COLO829 (cell line): ENCODE results near the gene C17orf50.

Experiments used
- DNase-seq: peaks from one replicate; pipeline ENCODE4 v3.0.0; 2012; ENCODE audit warnings: low spot score

Gene C17orf50

GRCh38 chr17:35760587-35760986 lies at the start of gene C17orf50:
TSS of gene C17orf50 (plus strand) at chr17:35760887. CDS start at chr17:35760942, 55 bp downstream.
- no peak for DNase-seq

DNA sequence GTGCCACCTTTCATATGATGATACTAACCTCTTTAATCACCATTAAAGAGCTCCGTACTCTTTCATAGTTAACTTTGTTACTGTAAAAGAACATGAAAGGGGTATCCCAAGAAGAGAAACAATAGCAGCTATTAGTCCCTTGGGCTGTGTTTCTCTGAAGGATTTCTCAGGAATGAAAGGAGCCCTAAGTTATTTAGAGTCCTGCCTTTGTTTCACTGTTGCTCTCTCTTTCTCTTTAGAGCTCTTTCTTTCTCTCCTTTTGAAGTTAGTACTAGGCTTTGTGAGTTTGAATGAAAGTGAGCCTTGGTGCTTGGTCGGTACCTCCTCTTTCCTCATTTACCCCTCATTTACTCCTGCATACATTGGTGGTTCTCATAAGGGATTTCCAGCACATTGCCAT lies 49.7 kb upstream of the C17orf50 start:
- no peak for DNase-seq

DNA sequence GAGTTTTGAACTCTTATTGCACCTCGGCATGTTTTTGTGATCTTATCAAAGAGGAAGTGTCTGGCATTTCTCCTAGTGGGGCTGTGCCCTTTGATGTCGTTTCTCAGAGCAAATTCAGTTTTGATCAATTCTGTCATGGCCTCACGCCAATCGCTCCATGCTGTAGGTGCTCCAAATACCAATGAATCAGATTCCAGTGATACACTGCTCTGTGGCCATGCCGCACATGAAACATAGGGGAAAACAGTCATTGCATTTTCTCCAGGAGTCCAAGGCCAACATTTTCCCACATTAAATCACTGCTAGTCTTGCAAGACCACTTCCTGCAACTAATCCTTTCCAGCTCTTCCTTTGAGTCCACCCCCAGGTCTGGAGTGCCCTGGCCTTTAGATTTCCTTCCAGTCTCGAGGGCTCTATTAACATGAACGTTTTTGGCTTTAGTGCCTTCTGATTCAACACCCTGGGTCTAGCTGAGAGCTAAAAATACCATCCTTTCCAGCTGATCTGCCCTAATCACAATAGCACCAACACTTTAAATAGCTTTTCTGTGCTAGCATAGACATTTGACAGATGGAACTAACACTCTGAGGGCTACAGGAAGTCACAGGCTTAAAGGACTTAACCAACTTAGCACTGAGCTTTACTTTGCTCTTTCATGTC lies 47.5 kb upstream of the C17orf50 start:
- peak; percentile 28 for DNase-seq

GRCh38 chr17:35714988-35715387 lies 45.7 kb upstream of the C17orf50 start:
- DNase-seq: no peak

DNA sequence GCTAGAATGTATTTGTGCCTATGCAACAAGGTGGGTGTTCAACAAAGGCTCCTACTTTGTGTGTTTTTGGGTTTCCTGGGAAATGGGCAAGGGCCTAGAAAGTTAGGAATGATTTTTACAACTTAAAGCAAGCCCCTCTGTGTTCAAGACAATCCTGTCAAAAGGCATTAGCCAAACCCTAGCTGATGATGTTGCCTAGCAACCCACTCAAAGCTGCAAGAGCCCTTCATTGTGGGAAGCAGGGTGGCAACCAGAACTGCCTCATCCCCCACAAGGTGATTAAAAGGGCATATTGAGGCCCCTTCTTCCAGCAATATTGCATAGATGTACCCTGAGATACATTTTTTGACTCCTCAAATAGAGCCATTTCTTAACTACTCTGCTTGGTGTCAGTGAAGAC lies 45.3 kb upstream of the C17orf50 start:
- no peak for DNase-seq

DNA sequence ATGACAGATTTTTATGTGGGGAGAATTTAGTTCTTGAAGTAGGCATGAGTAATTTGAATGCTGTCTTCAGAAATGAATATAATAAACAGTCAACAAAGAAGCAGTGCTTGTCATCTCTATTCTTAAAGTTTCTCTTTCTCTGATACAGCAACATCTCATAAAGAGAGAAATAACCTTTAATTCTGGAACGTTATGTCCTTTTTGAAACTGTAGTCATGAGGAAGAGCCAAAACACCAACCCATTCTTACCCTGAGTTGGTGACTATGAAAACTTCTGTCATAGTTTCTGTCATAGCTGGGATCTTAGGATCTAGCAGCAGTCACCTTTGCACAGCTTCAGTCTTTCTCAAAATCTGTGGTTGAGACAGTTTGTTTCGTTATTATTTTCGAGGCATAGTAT lies 44.5 kb upstream of the C17orf50 start:
- no peak for DNase-seq

GRCh38 chr17:35716897-35717465 lies 43.7 kb upstream of the C17orf50 start:
- no peak for DNase-seq

GRCh38 chr17:35717475-35717874 lies 43.2 kb upstream of the C17orf50 start:
- DNase-seq: no peak

GRCh38 chr17:35723735-35724134 lies 37.0 kb upstream of the C17orf50 start:
- DNase-seq: no peak

GRCh38 chr17:35725058-35725457 lies 35.6 kb upstream of the C17orf50 start:
- no peak for DNase-seq

DNA sequence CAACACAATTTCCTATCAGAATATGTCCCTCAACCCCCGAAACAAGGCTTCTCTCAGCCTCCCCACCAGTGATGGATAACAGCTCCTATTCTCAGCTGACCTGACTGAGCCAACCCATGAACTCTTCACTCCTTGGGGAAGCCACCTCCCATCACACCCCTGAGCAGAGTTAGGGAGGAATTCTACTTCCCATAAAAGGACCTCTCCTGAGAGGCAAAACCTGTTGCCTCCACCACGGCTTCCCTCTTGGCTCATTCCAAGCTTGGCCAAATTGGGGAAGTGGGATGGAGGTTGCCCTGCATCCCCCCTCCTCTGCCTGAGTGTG lies 34.9 kb upstream of the C17orf50 start:
- no peak for DNase-seq

- DNase-seq: no peak
Measured at GRCh38 chr17:35726127-35726952, 34.3 kb upstream of the C17orf50 start.

GRCh38 chr17:35726953-35727460 lies 33.7 kb upstream of the C17orf50 start:
- DNase-seq: no peak

DNA sequence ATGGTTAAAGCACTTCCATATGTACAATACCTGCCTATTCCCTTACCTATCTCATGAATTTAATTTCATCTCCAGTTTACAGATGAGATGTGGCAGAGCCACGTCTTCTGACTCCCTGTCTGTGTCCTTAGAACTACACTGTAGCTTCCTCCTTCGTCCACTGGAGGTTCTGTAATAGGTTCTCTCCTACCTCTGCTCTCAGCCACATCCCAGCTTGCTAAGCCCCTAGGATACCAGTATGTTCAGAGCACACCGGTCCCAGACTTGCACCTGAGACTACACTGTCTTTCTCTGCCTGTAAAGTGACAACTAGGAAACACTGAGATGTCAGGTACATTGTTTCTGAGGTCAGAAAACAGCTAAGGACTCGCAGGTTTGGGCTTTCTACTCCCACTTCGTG lies 33.1 kb upstream of the C17orf50 start:
- no peak for DNase-seq

GRCh38 chr17:35728551-35728950 lies 32.1 kb upstream of the C17orf50 start:
- DNase-seq: no peak

DNA sequence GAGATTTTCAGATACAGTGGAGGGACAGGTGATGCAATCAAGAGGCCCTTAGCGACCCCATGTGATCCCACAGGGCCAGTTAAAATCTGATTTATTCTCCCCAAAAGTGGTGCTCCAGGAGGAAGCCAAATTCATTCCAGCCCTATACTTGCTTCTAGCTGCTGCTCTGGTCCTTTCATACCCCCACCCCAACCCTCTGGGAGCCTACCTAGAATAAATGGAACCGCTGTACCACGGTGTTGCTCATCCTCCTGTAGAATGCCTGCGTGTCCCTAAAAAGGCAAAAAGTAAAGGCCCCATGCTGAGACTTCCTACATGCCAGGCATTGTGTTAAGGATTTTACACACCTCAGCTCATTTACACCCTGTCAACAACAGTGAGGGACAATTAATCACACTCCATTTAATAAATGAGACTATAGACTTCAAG lies 31.3 kb upstream of the C17orf50 start:
- DNase-seq: no peak

DNA sequence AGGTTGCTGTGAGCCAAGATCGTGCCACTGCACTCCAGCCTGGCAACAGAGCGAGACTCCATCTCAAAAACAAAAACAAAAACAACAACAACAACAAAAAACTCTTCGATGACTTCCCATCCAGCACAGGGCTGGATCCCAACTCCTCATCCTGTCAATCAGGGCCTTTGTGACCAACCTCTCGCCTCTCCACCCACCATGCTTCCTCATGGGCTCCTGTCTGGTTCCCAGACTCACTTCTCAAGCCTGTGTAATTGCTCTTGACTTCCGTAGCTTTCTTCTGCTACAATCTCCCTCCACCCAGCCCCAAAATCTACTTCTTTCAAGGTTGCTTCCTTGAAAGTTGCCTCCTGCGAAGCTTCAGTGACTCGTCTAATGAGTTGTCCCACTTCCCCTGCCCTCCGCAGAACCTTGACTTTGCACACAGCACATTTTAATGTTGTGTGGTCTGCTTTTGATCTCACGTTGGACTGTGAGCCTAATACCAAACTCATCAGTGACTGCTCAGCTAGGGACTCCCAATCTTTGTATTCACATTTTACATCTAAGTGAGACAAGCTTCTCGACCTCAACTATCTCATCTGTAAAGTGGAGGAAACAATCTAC lies 30.2 kb upstream of the C17orf50 start:
- no peak for DNase-seq

- peak; percentile 63 for DNase-seq
Measured at GRCh38 chr17:35731239-35731916, 29.3 kb upstream of the C17orf50 start, which contains the start of gene RASL10B. TSS of gene RASL10B (plus strand) at chr17:35731639. CDS start at chr17:35735185, 3,546 bp downstream.

DNA sequence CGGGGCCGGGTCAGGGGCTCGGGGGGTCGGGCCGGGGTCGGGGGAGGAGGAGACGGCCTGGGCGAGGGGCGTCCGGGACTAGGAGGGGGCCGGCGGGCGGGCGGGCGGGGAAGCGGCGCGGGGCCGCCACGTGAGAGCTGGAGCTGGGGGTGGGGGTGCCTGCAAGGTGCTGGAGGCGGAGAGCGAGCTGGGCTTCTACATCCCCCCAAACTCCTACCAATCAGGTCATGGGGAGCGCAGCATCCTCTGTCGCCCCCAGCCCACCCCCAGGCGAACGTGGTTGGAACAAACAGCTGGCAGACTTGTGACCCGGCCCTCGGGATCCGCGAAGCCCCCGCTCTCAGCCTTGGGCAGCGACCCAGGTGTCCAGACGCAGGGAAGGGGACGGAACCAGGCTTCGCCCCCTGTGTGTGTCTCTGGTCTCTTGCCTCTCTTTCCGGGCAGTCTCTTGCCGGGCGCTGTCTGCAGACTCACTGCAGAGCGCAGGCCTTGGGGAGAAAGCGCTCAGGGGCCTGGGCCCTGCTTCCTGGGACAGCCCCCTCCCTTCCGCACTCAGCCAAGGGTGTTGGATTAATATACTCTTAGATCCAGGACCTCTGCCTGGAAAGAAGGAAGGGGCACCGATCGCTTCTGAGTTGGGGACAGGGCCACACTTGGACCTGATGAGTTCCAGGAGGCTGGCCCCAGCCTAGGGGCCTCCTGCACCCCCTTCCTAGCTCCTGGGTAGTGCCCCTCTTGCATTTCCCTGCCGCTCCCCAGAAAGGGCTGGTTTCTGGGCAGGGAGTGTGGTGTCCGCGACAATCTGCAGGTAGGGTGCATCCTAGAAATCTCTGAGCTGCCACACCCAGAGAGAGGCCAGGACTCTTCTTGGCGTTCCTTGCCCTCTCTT lies 28.5 kb upstream of the C17orf50 start:
- DNase-seq: no peak

- DNase-seq: no peak
Measured at GRCh38 chr17:35732806-35733136, 27.9 kb upstream of the C17orf50 start.

DNA sequence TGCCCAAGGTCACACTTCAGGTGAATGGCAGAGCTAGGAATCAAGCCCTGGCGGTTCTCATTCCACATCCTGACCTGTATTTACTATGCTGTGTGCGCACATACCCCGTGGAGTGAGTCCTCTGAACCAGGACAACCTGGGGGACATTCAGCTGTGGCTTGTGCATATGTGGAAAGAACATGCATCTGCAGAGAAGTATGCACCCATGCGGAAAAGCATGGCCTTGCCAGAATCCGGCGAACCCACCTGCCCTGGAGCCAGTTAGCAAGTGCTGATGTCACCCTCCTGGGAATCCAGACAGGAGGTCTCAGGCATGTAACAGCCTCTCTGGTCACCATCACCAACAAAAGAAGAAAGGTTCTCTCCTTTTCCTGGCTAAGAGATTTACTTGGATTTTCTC lies 27.3 kb upstream of the C17orf50 start:
- no peak for DNase-seq
